Prostate gland (tissue), 2 donors: Measurements from ENCODE around the gene TRAF1. TPM values are rescaled to one million over a fixed set of nuclear protein-coding genes. Genes with fewer than 3 reads are reported as not detected.

Experiments
- DNase-seq: peaks from one replicate; pipeline ENCODE4 v3.0.0-alpha.2; 2019; ENCODE audit warnings: low spot score
- H3K27ac ChIP-seq, 2 donors: fragments of 200-600 bp; sonication (generic); 2 replicates each; pipeline ENCODE4 v1.5.1; 2017 to 2019
- H3K27me3 ChIP-seq: fragments of 200-600 bp; sonication (generic); replicated peaks from 2 replicates; pipeline ENCODE4 v1.5.1; 2019; ENCODE audit not compliant: insufficient read depth
- H3K36me3 ChIP-seq, 2 donors: fragments of 200-600 bp; sonication (generic); 1 replicate in 1 of 2; 2 replicates in 1 of 2; pipeline versions ENCODE4 v1.5.1 to v1.8.1; 2017 to 2019
- H3K4me1 ChIP-seq: fragments of 200-600 bp; sonication (generic); replicated peaks from 2 replicates; pipeline ENCODE4 v1.5.1; 2019
- H3K4me3 ChIP-seq, 2 donors: fragments of 200-600 bp; sonication (generic); 2 replicates each; pipeline ENCODE4 v1.5.1; 2017 to 2019
- H3K9me3 ChIP-seq: fragments of 200-600 bp; sonication (generic); 2 replicates; pipeline ENCODE4 v1.5.1; 2017
- CTCF ChIP-seq, 4 experiments: fragments of 200-600 bp in 2 of 4; fragments of 450-650 bp in 2 of 4; sonication (generic) in 2 of 4; IDR thresholded peaks; 1 replicate in 3 of 4; 2 replicates in 1 of 4; pipeline ENCODE4 v1.5.1; 2016 to 2019; ENCODE audit warnings: antibody characterized with exemption in 4 of 4, mild to moderate bottlenecking in 2 of 4, moderate library complexity in 2 of 4
- POLR2A ChIP-seq: fragments of 450-650 bp; IDR thresholded peaks from one replicate; pipeline ENCODE4 v1.6.1; 2016; ENCODE audit warnings: antibody characterized with exemption, mild to moderate bottlenecking
- POLR2AphosphoS5 ChIP-seq: sonication (generic); formaldehyde crosslinking; IDR thresholded peaks from one replicate; pipeline ENCODE4 v1.6.1; 2017; ENCODE audit warnings: antibody characterized with exemption
- WGBS: methylation state at CpG from one replicate; pipeline ENCODE4 v1.1.5; 2018; 5-methylcytosine and 5-hydroxymethylcytosine counted together
- intact Hi-C: fragments of 100-400 bp; cut with DNase I; formaldehyde crosslinking; loops from one replicate; pipeline ENCODE4 v1.14.2; 2022
- total RNA-seq, 2 donors: library from RNA; depleted of rRNA; stranded (reverse); fragments of >200 nt; gene quantifications; one replicate each; pipeline ENCODE4 v1.1.0, GENCODE V29; 2016

The TRAF1 gene
- total RNA-seq, 2 donors from 2014 or later, result 3.1 to 6.9 TPM

GRCh38 chr9:120892748-120893610, 33.6 kb downstream of the TRAF1 start:
- H3K27ac ChIP-seq, result peak overlapping the region; percentile 49 to 56
- 70% methylated on average over 6 of the region's 6 CpGs for WGBS
- H3K27me3 ChIP-seq, result no peaks in the 10 kb centered on the region
- H3K4me1 ChIP-seq, result peaks cover 7% of the 10 kb centered on the region
- no peak for DNase-seq
- H3K9me3 ChIP-seq, result no peaks in the 10 kb centered on the region
- TF ChIP-seq POLR2AphosphoS5 (peak; percentile 43), CTCF (IDR thresholded peaks at IDR 0.05) (no peak)
- intact Hi-C loops, result no loop called here
- no peaks in the 10 kb centered on the region for H3K36me3 ChIP-seq
- H3K4me3 ChIP-seq, result no peak overlapping the region

GRCh38 chr9:120891884-120892747, 34.5 kb downstream of the TRAF1 start:
- DNase-seq, result peak; percentile 64
- Histone ChIP-seq H3K27ac (peak overlapping the region; percentile 49 to 56), H3K4me1 (peaks cover 7% of the 10 kb centered on the region), H3K4me3 (no peak overlapping the region), H3K27me3 (no peaks in the 10 kb centered on the region), H3K9me3 (no peaks in the 10 kb centered on the region), H3K36me3 (no peaks in the 10 kb centered on the region)
- WGBS, result 41% methylated on average over 15 of the region's 15 CpGs
- no peak for TF ChIP-seq CTCF (IDR thresholded peaks at IDR 0.05)
- no peak for TF ChIP-seq POLR2A
- TF ChIP-seq POLR2AphosphoS5, result no peak
- intact Hi-C loops, result loop anchor here (2.0 kb wide), 1 partner anchor 25 kb away; no protein-coding TSS in a partner anchor

DNA sequence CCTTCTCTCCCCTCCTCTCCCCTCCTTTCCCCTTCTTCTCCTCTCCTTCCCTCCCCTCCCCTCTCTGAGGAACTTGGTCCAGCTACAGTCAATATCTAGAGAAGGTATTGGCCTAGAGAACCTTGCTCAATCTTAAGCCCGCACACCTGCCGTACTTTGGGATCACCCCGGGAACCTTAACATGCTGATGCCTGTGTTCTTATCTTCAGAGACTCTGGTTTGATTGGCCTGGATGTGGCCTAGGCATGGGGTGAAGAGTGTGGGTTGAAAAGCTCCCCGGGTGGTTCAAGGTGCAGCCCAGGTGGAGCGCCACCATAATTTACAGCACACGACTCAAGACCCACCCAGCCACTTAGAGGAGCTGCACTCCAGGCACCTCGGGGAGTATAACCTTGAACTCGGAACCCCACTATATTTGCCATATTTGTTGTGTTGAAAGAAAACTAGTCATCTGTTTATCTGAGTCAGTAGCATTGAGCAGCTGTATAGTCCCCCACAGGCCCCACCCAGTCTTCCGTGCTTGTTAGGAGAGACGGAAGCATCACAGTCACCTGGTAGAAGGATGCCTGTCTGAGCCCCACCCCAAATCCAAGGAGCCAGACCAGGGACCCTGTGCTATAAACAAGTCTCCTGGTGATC, 35.2 kb downstream of the TRAF1 start:
- 79% methylated on average over 10 of the region's 10 CpGs for WGBS
- peak overlapping the region; percentile 49 to 56 for H3K27ac ChIP-seq

More for the DNA sequence above, 35.2 kb downstream of the TRAF1 start:
- no peak for DNase-seq
- intact Hi-C loops, result loop anchor here (2.0 kb wide), 1 partner anchor 25 kb away; no protein-coding TSS in a partner anchor
- Histone ChIP-seq H3K4me1 (peaks cover 7% of the 10 kb centered on the region), H3K9me3 (no peaks in the 10 kb centered on the region), H3K36me3 (no peaks in the 10 kb centered on the region), H3K4me3 (no peak overlapping the region), H3K27me3 (no peaks in the 10 kb centered on the region)
- TF ChIP-seq POLR2AphosphoS5 (no peak), CTCF (IDR thresholded peaks at IDR 0.05) (no peak), POLR2A (no peak)
